Stimulated activated CD8-positive, alpha-beta memory T cell treated with anti-CD3 and anti-CD28 coated beads, Interleukin-15, amount 100 ng/mL, for 4 hours (primary cell): ENCODE results near the gene ZBTB20.
"Not testable (repeated sequence)": the region's sequence is repeated elsewhere in the genome, so short reads cannot be mapped to it uniquely, and the experiment has no call there.

Experiments
- DNase-seq, 2 donors: peaks; one replicate each; pipeline ENCODE4 v3.0.0-alpha.2; 2020; ENCODE audit warnings: low read depth in 2 of 2

ZBTB20 gene

DNA sequence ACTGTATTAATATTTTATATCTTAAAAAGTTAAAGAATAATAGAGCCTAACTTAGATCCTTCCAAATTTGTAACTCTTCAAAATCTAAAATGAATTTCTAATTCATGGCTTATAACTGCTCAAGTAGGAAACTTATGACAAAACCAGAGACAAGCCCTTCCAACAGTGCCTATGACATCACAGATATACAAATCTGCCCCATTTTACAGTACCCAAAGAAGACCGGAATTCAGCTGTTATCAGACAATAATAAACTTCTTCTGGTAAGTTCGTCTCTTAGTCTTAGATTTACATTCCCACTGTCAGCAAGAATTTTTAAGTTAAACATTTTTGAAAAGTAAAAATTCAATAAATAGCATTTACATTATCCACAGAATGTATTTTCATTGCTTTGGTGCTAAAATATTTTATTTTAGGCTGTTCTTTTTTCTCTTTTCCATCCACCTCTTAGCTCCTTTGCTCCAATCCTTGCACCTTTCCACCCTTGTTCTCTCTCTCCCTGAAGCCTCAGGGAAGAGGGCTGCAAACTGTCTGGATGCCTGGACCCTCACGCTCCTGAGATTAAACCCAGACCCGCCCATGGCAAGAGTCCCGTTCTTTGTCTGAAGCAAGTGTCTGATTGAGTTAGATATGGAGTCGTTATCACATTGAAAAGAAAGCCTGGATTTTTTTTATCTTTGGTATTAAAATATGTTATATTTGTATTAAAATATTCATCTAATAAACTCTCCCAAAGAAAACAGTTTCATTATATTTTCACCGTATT is 312.7 kb downstream of the ZBTB20 start:
- no peak for DNase-seq

DNA sequence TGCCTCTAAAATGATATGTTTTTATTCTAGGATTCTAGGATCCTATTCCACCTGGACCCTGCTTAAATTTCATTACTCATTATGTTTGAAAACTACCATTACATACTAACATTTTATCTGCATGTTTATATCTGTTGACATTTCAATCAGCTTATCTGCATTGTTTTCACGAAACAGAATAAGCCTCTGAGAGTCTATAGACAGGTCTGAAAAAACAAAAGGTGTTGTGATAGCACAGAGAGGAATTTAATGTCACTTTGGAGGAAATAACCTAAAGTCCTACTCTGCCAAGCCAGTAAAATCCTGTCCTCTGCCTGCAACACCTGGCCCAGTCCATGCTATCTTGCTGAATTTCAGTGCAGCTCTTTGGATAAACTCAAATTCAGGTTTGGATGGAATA is 315.2 kb downstream of the ZBTB20 start:
- DNase-seq: no peak

DNA sequence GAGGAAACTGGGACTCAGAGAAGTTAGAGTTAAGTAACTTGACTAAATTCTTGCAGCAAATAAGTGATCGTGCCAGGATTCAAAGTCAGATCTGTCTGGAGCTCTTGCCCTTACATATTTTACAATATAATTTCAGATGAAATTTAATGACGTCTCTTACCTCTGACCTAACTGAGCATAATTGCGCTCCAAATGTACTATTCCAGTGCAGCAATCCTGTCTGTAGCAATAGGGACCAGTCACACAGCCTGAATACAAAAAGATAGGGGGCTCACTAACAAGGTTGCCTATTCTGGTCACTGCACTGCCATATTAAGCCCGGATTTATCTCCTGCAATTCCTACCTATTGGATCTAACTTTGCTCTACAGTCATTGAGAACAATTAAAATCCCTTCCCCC is 316.4 kb downstream of the ZBTB20 start:
- no peak for DNase-seq

DNA sequence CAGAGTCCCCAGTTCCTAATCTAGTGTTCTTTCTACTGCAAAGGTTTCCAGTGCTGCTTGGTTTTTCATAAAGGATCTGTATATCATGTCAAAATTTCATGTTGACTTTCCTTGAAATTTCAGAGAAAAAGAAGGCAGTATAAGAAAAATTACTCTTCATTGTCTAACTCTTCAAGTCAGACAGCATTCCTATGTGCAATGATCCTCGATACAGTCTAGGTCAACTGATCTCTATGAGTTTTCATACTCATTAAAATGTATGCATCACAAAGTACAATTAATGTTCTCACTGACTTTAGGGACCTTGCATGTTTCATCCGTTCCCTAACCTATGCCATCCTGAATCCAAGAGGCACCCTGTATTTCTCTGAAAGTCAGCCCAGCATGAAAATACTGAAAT is 317.3 kb downstream of the ZBTB20 start:
- DNase-seq: no peak

DNA sequence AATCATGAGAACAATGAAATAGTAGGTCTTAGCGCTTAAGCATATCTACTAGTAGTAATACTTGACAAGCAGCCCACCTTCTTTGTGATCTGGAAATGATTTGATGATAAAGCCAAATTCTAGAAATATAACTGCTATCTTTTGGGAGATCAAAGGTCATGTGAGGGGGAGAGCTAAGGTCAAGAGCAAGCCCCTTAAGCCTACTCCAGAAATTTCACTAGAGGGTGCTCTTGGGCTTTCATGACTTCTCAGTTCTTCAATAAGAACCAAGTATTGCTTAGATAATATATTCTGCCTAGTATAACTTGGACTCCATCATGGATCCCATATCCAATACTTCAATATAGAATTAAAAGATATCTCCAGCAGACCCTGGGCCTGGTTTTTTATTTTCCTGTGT is 319.6 kb downstream of the ZBTB20 start:
- no peak for DNase-seq

DNA sequence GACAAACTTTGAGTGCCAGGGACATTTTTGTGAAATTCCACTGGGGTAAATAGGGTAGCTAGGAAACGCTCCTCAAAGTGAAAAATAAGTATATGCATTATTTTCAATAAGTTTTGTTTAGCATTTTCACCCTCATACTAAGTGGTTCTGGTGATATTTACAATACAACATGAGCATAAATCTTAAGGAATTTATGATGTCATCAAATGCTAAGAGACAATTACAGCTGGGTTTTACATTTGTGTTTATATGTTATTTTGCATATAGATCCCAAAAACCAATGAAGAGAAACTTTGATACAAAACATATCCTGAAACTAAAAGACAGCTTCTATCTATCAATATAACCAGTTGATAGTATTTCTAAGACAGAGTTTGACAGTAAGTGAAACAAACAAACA is 323.1 kb downstream of the ZBTB20 start:
- DNase-seq: no peak

DNA sequence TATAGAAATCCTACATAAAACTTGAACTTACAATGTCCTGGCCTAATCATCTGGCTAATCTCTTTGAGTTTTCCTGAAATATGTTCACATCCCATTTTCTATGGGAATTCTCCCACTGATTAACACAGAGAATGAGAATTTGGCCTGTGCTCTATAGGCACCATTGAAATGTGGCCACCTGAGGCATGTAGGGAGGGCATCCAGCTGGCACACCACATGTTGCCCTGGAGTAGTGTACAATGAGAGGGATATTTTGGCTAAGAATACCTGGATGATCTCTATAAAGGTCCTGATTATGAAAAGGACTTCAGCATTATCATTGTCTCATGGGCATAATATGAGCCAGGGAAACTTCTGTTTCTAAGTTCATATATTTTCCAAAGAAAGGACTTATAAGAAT is 324.0 kb downstream of the ZBTB20 start:
- DNase-seq: no peak

DNA sequence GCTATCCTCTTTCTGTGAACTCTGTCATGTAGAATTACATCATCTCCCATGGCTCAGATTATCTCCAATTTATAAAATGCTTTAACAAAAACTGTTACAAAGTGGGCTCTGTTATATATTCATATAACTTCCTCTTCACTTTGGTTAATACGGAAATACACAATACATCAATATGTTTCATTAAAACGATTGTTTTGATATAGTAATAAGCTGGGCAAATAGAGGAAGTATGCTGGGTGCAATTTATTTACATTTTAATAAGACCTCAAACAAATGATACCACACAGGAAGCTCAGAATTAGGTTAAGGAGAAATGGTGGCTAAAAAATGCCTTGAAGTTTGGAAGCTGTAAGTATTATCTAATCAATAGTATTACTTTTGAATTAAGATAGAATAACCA is 331.0 kb downstream of the ZBTB20 start:
- DNase-seq: no peak

DNA sequence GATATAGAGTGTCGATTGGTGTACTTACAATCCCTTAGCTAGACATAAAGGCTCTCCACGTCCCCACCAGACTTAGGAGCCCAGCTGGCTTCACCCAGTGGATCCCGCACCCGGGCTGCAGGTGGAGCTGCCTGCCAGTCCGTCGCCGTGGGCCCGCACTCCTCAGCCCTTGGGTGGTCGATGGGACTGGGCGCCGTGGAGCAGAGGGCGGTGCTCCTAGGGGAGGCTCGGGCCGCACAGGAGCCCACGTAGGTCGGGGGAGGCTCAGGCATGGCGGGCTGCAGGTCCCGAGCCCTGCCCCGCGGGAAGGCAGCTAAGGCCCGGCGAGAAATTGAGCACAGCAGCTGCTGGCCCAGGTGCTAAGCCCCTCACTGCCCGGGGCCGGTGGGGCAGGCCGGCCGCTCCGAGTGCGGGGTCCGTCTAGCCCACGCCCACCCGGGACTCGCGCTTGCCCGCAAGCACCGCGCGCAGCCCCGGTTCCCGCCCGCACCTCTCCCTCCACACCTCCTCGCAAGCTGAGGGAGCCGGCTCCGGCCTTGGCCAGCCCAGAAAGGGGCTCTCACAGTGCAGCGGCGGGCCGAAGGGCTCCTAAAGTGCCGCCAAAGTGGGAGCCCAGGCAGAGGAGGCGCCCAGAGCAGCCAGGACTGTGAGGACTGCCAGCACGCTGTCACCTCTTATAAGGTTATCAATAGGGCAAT is 334.4 kb downstream of the ZBTB20 start:
- not testable (repeated sequence) for DNase-seq

DNA sequence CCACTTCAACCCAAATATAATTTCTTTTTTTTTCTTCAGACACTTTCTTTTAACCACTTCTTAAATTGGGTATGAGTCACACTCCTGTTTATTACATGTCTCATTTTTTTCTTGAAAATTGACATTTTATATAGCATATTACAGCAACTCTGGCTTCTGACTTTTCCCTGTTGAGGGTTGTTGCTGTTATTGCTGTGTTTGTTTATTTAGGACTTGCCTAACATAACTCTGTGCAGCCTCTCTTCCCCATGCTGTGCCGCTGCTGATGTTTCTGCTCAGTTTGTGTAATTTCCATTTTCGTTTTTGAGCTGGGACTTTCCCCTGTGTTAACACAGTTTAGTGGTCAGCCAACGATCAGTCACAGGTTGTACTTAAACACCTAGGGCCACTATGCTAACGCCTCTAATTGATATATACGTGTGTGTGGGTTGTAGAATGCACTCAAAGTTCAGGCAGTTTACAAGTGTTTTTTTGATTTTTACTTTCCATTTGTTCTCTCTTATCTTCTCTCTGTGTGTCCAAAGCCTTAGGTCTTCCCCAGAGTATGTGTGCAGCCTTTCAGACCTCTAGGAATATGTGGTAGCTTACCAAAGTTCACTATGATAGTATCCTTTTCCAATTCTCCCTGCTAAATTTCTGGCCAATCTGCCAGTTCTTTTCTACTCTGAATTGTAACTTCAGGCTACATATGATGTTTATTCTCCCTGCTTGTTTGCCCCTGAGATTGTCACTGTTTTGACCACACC is 337.2 kb downstream of the ZBTB20 start:
- no peak for DNase-seq

DNA sequence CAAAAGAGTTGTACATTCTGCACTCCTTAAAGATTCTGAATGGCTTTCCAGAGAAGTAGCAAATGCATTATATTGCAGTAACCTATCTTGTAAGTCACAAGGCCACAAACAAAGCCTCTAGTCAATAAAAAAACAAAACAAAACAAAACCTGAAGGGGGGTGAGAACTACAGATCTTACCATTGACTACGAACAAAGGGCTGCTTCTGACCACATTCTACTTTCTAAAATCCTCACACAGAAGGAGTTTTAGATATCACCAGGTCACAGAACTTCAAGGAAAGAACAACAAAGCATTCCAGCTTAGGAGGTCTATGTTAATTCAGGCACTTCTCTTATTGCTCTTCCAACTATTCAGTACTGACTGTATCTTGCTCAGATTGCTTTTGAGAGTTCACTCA is 343.0 kb downstream of the ZBTB20 start:
- DNase-seq: no peak

DNA sequence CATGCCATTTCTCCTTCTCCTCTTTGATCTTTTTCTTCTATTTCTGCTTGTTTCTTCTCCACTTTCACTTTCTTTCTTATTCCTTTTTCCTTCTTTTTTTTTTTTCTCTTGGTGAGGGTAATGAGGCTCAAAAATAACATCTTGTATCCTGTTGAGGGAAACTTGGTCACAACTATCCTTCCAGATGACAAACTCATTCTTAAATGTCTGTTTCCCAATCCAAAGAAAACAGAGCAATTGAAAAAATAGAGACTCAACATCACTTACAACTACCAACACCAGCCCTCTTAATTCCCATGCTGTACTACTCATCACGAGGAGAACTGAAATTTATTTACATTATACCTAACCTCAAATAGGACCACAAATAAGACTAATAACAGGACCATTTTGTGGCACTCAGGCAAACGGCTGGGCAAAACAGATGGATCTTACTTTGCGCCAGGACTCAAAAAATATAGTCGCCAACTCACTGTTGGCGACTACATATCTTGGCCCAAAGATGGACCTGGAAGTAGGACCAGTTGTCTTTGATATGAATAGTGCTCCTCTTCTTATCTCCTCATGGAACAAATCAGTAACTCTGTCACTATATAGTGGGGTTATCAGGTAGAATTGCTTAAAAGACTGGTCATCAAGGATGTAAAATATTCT is 343.9 kb downstream of the ZBTB20 start:
- no peak for DNase-seq

DNA sequence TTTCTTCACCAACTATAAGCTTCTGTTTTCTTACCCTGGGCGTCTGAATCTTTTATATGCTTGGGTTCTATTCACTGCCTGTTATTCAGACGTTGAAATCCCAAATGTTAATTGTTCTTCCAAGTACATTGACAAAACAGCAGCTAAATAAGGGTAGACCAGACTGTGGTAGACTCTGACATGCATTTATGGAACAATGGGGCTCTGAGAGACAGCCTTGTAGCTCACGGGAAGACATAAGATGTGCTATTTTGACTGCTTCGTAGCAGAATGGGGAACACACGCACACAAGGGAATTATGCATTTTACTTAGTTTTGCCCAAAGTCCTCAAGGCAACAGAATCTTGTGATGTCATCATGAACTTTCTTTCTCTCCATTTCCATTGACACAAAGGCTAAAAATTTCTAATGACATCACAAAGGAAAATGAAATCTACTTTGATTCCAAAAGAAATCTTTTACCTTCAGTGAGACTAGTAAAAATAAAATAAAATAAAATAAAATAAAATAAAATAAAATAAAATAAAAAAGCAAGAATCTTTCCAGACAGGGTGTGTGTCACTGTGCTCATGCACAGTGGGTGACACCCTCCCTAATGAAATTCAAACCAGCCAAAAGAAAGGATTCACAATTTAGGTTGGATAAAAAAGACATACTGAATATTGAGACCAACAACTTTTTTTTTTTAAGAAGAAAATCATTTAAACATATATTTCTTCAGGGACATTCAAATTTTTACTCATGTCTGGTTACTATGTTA is 346.6 kb downstream of the ZBTB20 start:
- DNase-seq: no peak

DNA sequence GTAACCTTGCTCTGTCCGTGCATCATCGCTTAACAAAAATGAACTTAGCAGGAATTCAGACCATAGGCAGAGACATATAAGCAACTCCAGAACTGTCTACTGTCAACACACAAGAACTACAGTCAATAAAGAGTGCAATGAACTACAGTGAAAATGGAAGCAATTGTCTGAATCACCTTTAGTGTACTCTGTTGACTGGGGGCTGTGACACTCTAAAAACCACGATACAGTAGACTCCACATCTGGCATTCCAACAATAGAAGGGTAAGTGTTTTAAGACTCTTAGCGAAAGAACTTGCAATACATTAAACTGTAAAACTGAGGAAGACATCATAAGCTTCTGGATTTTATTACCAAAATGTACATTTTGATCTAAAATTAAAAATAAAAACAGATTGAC is 347.3 kb downstream of the ZBTB20 start:
- no peak for DNase-seq

DNA sequence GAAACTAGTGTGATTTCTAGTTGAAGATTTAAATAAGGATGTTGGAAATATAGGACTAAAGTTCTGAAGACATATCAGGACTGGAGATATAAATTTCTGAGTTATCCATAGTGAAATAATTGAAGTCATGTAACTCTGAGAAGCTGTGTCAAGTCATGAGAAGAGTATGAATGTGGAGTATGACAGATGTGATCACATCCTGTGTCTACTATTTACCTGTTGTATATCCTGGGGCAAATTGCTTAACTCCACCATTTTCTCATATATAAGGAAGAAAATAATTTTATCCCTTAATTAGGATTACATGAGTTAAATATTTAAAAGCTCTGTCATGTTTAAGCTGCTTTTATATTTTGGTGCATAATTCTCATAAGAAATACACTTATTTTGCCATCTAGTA is 350.3 kb downstream of the ZBTB20 start:
- DNase-seq: no peak

DNA sequence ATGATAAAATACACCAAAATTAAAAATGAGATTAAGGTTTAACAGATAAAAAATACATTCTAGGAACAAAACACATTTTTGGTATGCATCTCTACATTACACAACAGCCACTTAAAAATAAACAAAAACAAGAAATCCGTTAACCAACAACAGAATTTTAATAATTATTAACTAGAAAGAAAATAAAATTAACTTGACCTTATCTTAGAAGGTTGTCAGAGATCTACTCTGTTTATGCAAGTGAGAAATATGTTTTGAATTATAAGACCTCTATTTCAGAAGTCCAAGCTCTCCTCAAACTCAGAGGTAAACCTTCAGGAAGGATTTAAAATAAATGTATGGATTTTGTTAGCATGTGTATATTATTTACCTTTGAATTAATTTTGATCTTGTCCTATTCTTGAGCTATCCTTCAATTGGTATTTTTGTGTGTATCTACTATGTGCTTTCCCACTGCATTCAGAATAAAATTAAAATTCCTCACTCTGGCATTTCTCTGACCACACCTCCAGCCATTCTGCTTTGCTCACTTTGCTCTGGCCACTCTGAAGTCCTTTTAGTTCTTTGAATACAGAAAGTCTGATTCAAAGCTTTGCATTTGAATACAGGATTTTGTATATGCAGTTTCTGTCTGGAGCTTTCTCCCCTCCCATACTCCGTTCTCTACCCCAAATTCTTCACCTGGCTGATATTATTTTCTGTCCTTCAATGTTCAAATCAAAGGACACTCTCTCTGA is 352.0 kb downstream of the ZBTB20 start:
- DNase-seq: no peak

DNA sequence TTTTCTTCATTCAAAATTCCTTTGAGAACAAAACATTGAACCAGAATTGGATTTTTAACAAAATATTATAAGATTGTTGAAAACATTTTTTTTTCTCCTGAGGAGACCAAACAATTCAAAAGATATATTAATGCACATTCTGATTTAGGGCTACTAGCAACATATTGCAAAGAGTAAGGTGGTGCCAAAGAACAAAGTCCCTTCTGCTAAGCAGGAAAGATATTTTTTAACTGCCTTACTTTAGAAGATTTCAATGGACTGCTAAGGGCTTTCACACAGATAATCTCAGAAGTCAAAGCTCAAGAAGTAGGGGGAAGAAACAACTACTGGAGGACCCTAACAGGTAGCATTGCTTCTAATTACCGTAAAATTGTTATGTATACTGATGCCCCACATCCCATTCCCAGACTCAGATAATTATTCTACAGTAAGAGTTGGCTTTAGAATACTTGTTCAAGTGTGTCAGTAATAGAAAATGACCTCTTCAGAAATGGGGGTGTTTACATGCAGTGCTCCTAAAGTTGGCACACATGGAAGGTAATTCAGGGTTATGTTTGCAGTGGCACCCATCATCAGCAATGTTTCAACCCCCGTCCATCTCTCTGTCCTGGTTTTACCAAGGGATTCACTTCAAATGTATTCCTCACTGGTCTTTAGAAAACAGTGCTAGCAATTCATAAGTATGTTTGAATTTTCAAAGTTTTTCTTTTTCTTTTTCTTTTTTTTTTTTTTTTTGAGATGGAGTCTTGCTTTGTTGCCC is 354.7 kb downstream of the ZBTB20 start:
- DNase-seq: no peak

DNA sequence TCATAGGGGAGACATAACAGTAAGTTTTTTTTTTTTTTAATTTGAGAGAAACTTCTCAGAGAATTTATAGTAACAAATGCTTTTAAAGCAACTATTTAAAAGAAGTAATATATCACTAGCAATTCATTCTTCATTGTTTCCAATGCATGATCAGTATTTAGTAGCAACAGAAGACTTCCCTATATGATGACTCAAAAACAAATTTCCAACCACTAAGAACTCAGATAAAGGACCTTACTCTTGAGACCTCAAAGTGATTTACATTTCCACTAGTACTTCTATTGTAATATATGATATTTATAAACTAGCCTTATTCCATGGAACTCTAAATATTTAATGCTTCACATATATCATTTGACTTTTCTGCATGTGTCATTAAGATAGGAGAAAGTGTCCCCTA is 356.3 kb downstream of the ZBTB20 start:
- DNase-seq: no peak

DNA sequence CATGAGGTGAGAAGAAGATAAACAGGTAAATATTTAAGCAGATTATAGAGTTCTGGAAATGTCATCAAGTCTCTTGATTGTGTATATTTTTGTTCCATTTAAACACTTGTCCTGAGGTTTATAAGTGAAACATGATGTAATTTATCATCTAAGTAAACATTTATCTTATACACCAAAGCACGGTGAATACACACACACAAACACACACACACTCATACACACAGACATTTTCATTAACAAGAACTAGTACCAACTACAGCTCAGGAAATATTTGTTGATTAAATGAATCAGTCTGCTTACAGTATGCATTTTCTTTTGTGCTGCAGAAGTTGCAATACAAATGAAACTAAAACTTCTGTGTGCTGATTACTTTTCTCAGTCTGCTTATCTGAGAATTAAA is 357.3 kb downstream of the ZBTB20 start:
- no peak for DNase-seq

DNA sequence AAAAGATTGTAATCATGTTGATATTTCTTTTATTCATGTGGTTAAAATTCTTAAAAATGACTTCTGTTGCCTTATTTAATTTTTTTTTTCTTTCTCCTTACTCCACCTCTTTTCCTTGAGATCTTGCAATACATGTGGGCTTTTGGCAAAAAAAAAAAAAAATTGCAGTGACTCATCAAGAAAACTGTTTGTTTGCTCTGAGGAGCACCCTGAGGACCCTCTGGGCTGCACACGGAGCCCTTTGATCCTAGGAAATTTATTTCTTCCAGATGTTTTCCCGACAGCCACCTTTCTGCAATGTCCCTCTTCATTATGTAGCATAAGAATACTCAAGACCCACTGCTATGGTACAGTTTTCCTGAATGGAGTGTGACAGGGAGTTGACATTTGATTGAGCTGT is 371.7 kb downstream of the ZBTB20 start:
- no peak for DNase-seq
